AG10803 (cell line): Measurements from ENCODE around the gene SIRT1.

Experiments
- DNase-seq: peaks from one replicate; pipeline ENCODE4 v3.0.0; 2010; ENCODE audit warnings: low read depth
- H3K4me3 ChIP-seq: 2 replicates; pipeline ENCODE4 v1.5.1; 2011; ENCODE audit warnings: mild to moderate bottlenecking, low read length, control low read depth
- TF ChIP-seq, protein P1 (sequence below): conservative IDR thresholded peaks from 2 replicates; pipeline ENCODE4 v1.5.1; 2011; ENCODE audit warnings: mild to moderate bottlenecking, low read length, control low read depth, inconsistent platforms

SIRT1 gene

DNA sequence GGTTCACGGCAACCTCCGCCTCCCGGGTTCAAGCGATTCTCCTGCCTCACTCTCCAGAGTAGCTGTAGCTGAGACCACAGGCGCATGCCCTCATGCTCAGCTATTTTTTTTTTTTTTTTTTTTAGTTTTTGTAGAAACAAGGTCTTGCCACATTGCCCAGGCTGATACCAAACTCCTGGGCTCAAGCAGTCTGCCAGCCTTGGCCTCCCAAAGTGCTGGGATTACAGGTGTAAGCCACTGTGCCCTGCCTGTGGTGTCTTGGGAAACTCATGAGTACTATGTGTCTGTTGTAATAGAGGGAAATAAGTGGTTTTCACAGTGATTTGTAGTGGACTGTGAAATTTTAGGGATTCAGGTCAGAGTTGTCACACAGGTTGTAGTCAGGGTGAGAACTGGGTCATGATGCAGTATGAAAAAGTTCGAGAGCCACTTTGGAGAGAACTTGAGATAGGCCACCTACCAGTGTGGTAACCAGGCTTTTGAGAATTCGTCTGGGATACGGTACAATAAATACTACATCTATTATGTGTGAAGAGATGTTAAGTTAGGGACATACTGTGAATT lies 30.4 kb downstream of the SIRT1 start:
- no peak for DNase-seq
- no peak overlapping the region for H3K4me3 ChIP-seq
- TF ChIP-seq, protein P1, sequence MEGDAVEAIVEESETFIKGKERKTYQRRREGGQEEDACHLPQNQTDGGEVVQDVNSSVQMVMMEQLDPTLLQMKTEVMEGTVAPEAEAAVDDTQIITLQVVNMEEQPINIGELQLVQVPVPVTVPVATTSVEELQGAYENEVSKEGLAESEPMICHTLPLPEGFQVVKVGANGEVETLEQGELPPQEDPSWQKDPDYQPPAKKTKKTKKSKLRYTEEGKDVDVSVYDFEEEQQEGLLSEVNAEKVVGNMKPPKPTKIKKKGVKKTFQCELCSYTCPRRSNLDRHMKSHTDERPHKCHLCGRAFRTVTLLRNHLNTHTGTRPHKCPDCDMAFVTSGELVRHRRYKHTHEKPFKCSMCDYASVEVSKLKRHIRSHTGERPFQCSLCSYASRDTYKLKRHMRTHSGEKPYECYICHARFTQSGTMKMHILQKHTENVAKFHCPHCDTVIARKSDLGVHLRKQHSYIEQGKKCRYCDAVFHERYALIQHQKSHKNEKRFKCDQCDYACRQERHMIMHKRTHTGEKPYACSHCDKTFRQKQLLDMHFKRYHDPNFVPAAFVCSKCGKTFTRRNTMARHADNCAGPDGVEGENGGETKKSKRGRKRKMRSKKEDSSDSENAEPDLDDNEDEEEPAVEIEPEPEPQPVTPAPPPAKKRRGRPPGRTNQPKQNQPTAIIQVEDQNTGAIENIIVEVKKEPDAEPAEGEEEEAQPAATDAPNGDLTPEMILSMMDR: no peak

DNA sequence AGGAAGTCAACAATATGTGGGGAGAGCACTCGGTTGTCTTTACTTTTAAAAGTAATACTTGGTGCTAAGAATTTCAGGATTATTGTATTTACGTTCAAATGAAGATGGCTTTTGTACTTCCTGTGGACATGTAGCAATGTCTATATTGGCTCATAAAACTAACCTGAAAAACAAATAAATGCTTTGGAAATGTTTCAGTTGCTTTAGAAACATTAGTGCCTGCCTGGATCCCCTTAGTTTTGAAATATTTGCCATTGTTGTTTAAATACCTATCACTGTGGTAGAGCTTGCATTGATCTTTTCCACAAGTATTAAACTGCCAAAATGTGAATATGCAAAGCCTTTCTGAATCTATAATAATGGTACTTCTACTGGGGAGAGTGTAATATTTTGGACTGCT lies 32.7 kb downstream of the SIRT1 start:
- H3K4me3 ChIP-seq: no peak overlapping the region
- DNase-seq: no peak
- TF ChIP-seq, protein P1: no peak

DNA sequence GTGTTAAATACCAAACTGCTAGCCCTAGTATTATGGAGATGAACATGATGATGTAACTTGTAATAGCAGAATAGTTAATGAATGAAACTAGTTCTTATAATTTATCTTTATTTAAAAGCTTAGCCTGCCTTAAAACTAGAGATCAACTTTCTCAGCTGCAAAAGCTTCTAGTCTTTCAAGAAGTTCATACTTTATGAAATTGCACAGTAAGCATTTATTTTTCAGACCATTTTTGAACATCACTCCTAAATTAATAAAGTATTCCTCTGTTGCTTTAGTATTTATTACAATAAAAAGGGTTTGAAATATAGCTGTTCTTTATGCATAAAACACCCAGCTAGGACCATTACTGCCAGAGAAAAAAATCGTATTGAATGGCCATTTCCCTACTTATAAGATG lies 33.2 kb downstream of the SIRT1 start:
- no peak overlapping the region for H3K4me3 ChIP-seq
- TF ChIP-seq, protein P1: no peak
- no peak for DNase-seq

DNA sequence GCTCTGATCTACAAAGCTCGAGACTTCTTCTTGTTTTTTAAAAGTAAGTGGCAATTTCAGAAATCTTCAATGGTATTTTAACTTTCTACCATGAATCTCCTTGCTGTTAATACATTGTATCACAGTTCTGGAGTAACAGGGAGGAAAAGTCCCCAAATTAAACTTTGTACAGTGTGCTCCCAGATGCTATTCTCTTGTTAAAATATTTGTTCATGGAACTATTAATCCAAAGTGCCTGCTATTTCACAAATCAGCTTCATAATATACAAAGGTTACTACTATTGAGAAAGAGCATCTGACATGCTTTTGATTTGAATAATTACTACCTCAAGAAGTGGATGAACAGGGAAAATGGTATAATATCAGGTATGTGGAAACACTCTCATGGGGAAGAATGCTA lies 36.6 kb downstream of the SIRT1 start:
- no peak for DNase-seq
- TF ChIP-seq, protein P1: no peak
- no peak overlapping the region for H3K4me3 ChIP-seq

DNA sequence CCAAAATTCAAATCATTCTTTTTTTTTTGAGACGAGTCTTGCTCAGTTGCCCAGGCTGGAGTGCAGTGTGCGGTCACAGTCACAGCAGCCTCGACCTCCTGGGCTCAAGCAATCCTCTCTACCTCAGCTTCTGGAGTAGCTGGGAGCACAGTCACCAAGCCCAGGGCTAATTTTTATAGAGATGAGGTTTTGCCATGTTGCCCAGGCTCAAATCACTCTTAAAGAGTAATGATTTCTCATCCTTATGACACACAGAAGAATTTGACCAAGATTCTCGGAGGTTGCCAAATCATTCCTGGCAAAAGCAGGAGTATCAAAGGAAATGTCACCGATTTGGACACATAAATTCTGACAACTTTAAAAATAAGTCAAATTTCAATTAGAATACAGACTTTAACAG lies 39.1 kb downstream of the SIRT1 start:
- no peak overlapping the region for H3K4me3 ChIP-seq
- TF ChIP-seq, protein P1: no peak
- DNase-seq: peak; percentile 56

DNA sequence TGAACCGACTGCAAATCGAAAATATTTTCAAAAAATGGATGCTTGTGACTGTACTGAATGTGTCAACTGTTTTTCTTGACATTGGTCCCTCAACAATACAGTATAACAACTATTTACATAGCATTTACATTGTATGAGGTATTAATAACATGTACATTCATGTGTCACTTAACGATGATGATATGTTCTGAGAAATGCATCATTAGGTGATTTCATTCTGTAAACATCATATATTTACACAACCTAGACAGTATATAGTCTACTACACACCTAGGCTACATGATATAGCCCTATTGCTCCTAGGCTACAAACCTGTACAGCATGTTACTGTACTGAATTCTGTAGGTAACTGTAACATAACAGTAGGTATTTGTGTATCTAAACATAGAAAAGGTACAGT lies 39.7 kb downstream of the SIRT1 start:
- no peak for DNase-seq
- TF ChIP-seq, protein P1: no peak

DNA sequence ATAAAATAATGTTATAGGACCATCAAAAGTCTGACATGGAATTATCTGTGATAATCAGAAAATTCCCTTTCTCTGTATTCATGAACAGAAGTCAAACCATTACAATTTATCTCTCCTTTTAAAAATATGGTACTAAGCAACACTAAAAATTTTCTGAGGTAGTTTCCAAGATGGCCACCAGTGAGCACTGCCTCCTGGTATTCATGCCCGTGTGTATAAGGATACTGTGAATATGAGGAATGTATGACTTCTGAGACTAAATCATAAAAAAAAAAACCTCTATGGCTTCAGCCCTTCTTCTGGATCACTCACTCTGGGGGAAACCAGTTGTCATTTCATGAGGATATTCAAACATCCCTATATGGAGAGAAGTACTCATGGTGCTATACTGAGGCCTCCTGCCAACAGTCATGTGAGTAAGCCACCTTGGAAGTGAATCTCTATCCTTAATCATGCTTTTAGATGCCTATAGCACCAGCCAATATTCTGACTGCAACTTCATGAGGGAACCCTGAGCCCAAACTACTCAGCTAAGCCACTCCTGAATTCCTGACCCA lies 41.1 kb downstream of the SIRT1 start:
- TF ChIP-seq, protein P1: no peak
- peak; percentile 79 for DNase-seq
- H3K4me3 ChIP-seq: no peak overlapping the region

More for the DNA sequence above, 39.7 kb downstream of the SIRT1 start:
- H3K4me3 ChIP-seq: no peak overlapping the region
